Panc1 (cell line): ENCODE measurements around the gene SLC10A7. TPM values are rescaled to one million over a fixed set of nuclear protein-coding genes. Genes with fewer than 3 reads are reported as not detected.

Source experiments
- ATAC-seq: fragments of 200-7000 bp; cut with Tn5 transposase; 2 replicates; pipeline ENCODE4 v1.9.1; 2020; ENCODE audit warnings: mild to moderate bottlenecking, moderate library complexity
- BruUV-seq: library from RNA; stranded (reverse); fragments of 400-500 nt; replicated peaks from 2 replicates; lab custom pipeline; 2021; lab: Mats Ljungman, UMichigan
- CTCF ChIA-PET: fragments of 300-600 bp; sonication (Branson Sonifier 250); formaldehyde crosslinking; loops from one replicate; lab custom pipeline; 2022; ENCODE audit warnings: antibody characterized with exemption; lab: Charles Lee
- POLR2A ChIA-PET: fragments of 300-600 bp; sonication (Branson Sonifier 250); formaldehyde crosslinking; loops from one replicate; lab custom pipeline; 2022; ENCODE audit warnings: antibody characterized with exemption; lab: Charles Lee
- DNase-seq: peaks from one replicate; pipeline ENCODE4 v3.0.0-alpha.2; 2010; ENCODE audit warnings: low read depth, low spot score
- H3K27ac ChIP-seq: 2 replicates; pipeline ENCODE4 v1.5.1; 2011; ENCODE audit warnings: mild to moderate bottlenecking, low read length, inconsistent platforms
- H3K27me3 ChIP-seq: fragments of 200-500 bp; sonication (Bioruptor generic); 2 replicates; pipeline ENCODE4 v1.6.0; 2014; ENCODE audit warnings: low read length, inconsistent platforms; ENCODE audit not compliant: control insufficient read depth, insufficient read depth
- H3K36me3 ChIP-seq: fragments of 200-500 bp; sonication (Bioruptor generic); 2 replicates; pipeline ENCODE4 v1.5.1; 2014; ENCODE audit warnings: inconsistent platforms, mild to moderate bottlenecking, low read length, moderate library complexity; ENCODE audit not compliant: control insufficient read depth, insufficient read depth
- H3K4me1 ChIP-seq: 2 replicates; pipeline ENCODE4 v1.5.1; 2011; ENCODE audit warnings: inconsistent platforms, mild to moderate bottlenecking, low read length, moderate library complexity; ENCODE audit not compliant: control insufficient read depth, insufficient read depth
- H3K4me3 ChIP-seq, 2 experiments: 2 replicates each; pipeline ENCODE4 v1.5.1; 2011 to 2012; ENCODE audit warnings: low read depth in 2 of 2, low read length in 2 of 2, mild to moderate bottlenecking in 2 of 2, inconsistent platforms in 1 of 2, moderate library complexity in 1 of 2
- H3K9me3 ChIP-seq: fragments of 200-500 bp; sonication (Bioruptor generic); 2 replicates; pipeline ENCODE4 v1.5.1; 2014; ENCODE audit warnings: low read depth, mild to moderate bottlenecking, inconsistent platforms, low read length, moderate library complexity; ENCODE audit not compliant: control insufficient read depth, insufficient read depth
- POLR2AphosphoS5 ChIP-seq: IDR thresholded peaks from 2 replicates; pipeline ENCODE4 v1.6.1; 2012; ENCODE audit warnings: mild to moderate bottlenecking, low read depth, low read length, moderate library complexity
- SIN3A ChIP-seq: IDR thresholded peaks from 2 replicates; pipeline ENCODE4 v1.6.1; 2012; ENCODE audit warnings: low read depth, mild to moderate bottlenecking, low read length, moderate library complexity, borderline replicate concordance; ENCODE audit not compliant: insufficient read depth
- TCF7L2 ChIP-seq: IDR thresholded peaks from 2 replicates; pipeline ENCODE4 v1.6.1; 2011; ENCODE audit warnings: mild to moderate bottlenecking, low read depth, low read length, inconsistent platforms
- in situ Hi-C: cut with HindIII; loops from 2 replicates; pipeline ENCODE4 v1.10.0; 2016; ENCODE audit warnings: low sequenced_read_pairs, low pct_unique_long_range_greater_than_20kb
- intact Hi-C: fragments of 100-400 bp; cut with micrococcal nuclease; formaldehyde crosslinking; loops from one replicate; pipeline ENCODE4 v1.10.0; 2022; ENCODE audit not compliant: unreplicated experiment
- total RNA-seq: library from RNA; stranded (reverse); gene quantifications from one replicate; pipeline ENCODE4 v1.2.1, GENCODE V29; 2021; ENCODE audit not compliant: unreplicated experiment
- TF ChIP-seq, protein P1 (sequence below): fragments of 450-650 bp; IDR thresholded peaks from 2 replicates; pipeline ENCODE4 v1.5.1; 2017; ENCODE audit warnings: mild to moderate bottlenecking
- TF ChIP-seq, protein P2 (sequence below), 2 experiments: IDR thresholded peaks; 2 replicates each; pipeline ENCODE4 v1.6.1; 2011 to 2012; ENCODE audit warnings: low read depth in 2 of 2, control low read depth in 1 of 2, low read length in 1 of 2, mild to moderate bottlenecking in 1 of 2, moderate library complexity in 1 of 2; ENCODE audit not compliant: insufficient read depth in 1 of 2

The SLC10A7 gene
- total RNA-seq, 1 experiment from 2014 or later = 1.5 TPM

GRCh38 chr4:146347822-146348221, 173.9 kb downstream of the SLC10A7 start:
- ChIA-PET POLR2A (no interaction called here), CTCF (no interaction called here)
- no peak overlapping the region for H3K4me3 ChIP-seq
- intact Hi-C loops = no loop called here
- no peak for DNase-seq
- H3K27me3 ChIP-seq = no peaks in the 10 kb centered on the region
- H3K36me3 ChIP-seq = no peaks in the 10 kb centered on the region
- no peaks in the 10 kb centered on the region for H3K9me3 ChIP-seq
- in situ Hi-C loops = no loop called here
- TF ChIP-seq SIN3A (no peak), POLR2AphosphoS5 (no peak), TCF7L2 (no peak)
- TF ChIP-seq, protein P1, sequence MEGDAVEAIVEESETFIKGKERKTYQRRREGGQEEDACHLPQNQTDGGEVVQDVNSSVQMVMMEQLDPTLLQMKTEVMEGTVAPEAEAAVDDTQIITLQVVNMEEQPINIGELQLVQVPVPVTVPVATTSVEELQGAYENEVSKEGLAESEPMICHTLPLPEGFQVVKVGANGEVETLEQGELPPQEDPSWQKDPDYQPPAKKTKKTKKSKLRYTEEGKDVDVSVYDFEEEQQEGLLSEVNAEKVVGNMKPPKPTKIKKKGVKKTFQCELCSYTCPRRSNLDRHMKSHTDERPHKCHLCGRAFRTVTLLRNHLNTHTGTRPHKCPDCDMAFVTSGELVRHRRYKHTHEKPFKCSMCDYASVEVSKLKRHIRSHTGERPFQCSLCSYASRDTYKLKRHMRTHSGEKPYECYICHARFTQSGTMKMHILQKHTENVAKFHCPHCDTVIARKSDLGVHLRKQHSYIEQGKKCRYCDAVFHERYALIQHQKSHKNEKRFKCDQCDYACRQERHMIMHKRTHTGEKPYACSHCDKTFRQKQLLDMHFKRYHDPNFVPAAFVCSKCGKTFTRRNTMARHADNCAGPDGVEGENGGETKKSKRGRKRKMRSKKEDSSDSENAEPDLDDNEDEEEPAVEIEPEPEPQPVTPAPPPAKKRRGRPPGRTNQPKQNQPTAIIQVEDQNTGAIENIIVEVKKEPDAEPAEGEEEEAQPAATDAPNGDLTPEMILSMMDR = no peak
- TF ChIP-seq, protein P2, sequence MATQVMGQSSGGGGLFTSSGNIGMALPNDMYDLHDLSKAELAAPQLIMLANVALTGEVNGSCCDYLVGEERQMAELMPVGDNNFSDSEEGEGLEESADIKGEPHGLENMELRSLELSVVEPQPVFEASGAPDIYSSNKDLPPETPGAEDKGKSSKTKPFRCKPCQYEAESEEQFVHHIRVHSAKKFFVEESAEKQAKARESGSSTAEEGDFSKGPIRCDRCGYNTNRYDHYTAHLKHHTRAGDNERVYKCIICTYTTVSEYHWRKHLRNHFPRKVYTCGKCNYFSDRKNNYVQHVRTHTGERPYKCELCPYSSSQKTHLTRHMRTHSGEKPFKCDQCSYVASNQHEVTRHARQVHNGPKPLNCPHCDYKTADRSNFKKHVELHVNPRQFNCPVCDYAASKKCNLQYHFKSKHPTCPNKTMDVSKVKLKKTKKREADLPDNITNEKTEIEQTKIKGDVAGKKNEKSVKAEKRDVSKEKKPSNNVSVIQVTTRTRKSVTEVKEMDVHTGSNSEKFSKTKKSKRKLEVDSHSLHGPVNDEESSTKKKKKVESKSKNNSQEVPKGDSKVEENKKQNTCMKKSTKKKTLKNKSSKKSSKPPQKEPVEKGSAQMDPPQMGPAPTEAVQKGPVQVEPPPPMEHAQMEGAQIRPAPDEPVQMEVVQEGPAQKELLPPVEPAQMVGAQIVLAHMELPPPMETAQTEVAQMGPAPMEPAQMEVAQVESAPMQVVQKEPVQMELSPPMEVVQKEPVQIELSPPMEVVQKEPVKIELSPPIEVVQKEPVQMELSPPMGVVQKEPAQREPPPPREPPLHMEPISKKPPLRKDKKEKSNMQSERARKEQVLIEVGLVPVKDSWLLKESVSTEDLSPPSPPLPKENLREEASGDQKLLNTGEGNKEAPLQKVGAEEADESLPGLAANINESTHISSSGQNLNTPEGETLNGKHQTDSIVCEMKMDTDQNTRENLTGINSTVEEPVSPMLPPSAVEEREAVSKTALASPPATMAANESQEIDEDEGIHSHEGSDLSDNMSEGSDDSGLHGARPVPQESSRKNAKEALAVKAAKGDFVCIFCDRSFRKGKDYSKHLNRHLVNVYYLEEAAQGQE (IDR thresholded peaks at IDR 0.05; ENCODE audit: insufficient read depth in 1 of 2, low read depth in 2 of 2, low read length in 1 of 2) = no peak
- ATAC-seq = no peak
- H3K27ac ChIP-seq = no peak overlapping the region
- no peaks in the 10 kb centered on the region for H3K4me1 ChIP-seq
- no TSS peak for BruUV-seq

DNA sequence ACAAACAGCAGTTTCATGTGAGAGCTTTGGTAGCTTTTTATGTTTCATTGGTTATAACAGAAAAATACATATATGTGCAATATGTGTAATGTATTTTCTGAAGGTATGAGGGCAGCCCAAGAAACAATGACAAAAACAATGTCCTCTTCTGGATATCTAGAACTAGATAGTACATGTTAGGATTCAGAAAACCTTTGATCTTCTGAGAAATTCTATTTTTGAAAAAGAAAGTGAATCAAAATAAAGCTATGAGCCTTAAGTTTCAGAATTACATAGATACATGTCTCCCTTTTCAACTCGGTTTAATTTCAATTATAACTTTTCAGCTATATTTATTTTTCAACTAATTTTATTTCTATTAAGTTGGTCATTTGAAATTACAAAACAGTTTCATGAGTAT, 175.5 kb downstream of the SLC10A7 start:
- BruUV-seq = no TSS peak
- no peaks in the 10 kb centered on the region for H3K9me3 ChIP-seq
- DNase-seq = no peak
- no peaks in the 10 kb centered on the region for H3K27me3 ChIP-seq
- ATAC-seq = no peak
- intact Hi-C loops = no loop called here
- no peaks in the 10 kb centered on the region for H3K4me1 ChIP-seq
- no peaks in the 10 kb centered on the region for H3K36me3 ChIP-seq
- CTCF ChIA-PET = no interaction called here
- POLR2A ChIA-PET = no interaction called here
- in situ Hi-C loops = no loop called here
- H3K4me3 ChIP-seq = no peak overlapping the region
- no peak overlapping the region for H3K27ac ChIP-seq
- TF ChIP-seq POLR2AphosphoS5 (no peak), SIN3A (no peak)
- TF ChIP-seq, protein P2 (IDR thresholded peaks at IDR 0.05; ENCODE audit: insufficient read depth in 1 of 2, low read depth in 2 of 2, low read length in 1 of 2) = no peak
